IMR-90 (cell line): Measurements from ENCODE around the gene VWCE. TPM values are rescaled to one million over a fixed set of nuclear protein-coding genes. Genes with fewer than 3 reads are reported as not detected.

Source experiments
- ATAC-seq: fragments of 200-7000 bp; cut with Tn5 transposase; 2 replicates; pipeline ENCODE4 v1.9.1; 2020; ENCODE audit warnings: low read depth, mild to moderate bottlenecking, moderate library complexity
- BruUV-seq: library from RNA; stranded (reverse); fragments of 400-500 nt; replicated peaks from 2 replicates; lab custom pipeline; 2021; lab: Mats Ljungman, UMichigan
- CTCF ChIA-PET: fragments of 300-600 bp; formaldehyde crosslinking; extraction: SDS; loops from one replicate; lab custom pipeline; 2021; ENCODE audit warnings: antibody characterized with exemption; lab: Yijun Ruan, JAX
- POLR2A ChIA-PET: fragments of 300-600 bp; sonication (Branson Sonifier 250); formaldehyde crosslinking; loops from one replicate; lab custom pipeline; 2022; ENCODE audit warnings: antibody characterized with exemption; ENCODE audit not compliant: unreplicated experiment; lab: Charles Lee
- DNase-seq: peaks from one replicate; pipeline ENCODE4 v3.0.0; 2013
- H2AFZ ChIP-seq: replicated peaks from 2 replicates; pipeline ENCODE3; 2013; ENCODE audit warnings: low read length, mild to moderate bottlenecking; ENCODE audit not compliant: poor library complexity
- H2AK5ac ChIP-seq: 2 replicates; pipeline ENCODE4 v1.6.1; 2013; ENCODE audit warnings: low read depth, low read length, inconsistent platforms
- H2AK9ac ChIP-seq: replicated peaks from 2 replicates; pipeline ENCODE3; 2013; ENCODE audit warnings: mild to moderate bottlenecking, low read depth, low read length, moderate library complexity; ENCODE audit not compliant: poor library complexity
- H2BK120ac ChIP-seq: 2 replicates; pipeline ENCODE4 v1.6.1; 2013; ENCODE audit warnings: low read depth, low read length, inconsistent platforms
- H2BK15ac ChIP-seq: 3 replicates; pipeline ENCODE4 v1.6.1; 2013; ENCODE audit warnings: low read depth, low read length, inconsistent platforms
- H2BK20ac ChIP-seq: 2 replicates; pipeline ENCODE4 v1.6.1; 2013; ENCODE audit warnings: low read depth, mild to moderate bottlenecking, inconsistent platforms, low read length, moderate library complexity
- H2BK5ac ChIP-seq: 2 replicates; pipeline ENCODE4 v1.6.1; 2013; ENCODE audit warnings: mild to moderate bottlenecking, low read depth, low read length, inconsistent platforms; ENCODE audit not compliant: poor library complexity, severe bottlenecking
- H3K14ac ChIP-seq: replicated peaks from 2 replicates; pipeline ENCODE4 v1.6.1; 2013; ENCODE audit warnings: low read depth, low read length, inconsistent platforms
- H3K18ac ChIP-seq: 2 replicates; pipeline ENCODE4 v1.6.1; 2013; ENCODE audit warnings: low read depth, low read length, control low read depth
- H3K23ac ChIP-seq: 2 replicates; pipeline ENCODE4 v1.6.1; 2013; ENCODE audit warnings: low read depth, low read length, inconsistent platforms
- H3K27ac ChIP-seq: 2 replicates; pipeline ENCODE4 v1.5.1; 2013; ENCODE audit warnings: mild to moderate bottlenecking, control low read depth, low read length; ENCODE audit not compliant: insufficient read depth
- H3K27me3 ChIP-seq: 2 replicates; pipeline ENCODE4 v1.6.1; 2013; ENCODE audit warnings: low read length; ENCODE audit not compliant: control insufficient read depth, insufficient read depth
- H3K36me3 ChIP-seq: 2 replicates; pipeline ENCODE4 v1.6.1; 2013; ENCODE audit warnings: low read length, mixed read lengths; ENCODE audit not compliant: control insufficient read depth, insufficient read depth
- H3K4ac ChIP-seq: 2 replicates; pipeline ENCODE4 v1.6.1; 2013; ENCODE audit warnings: low read depth, low read length, inconsistent platforms
- H3K4me1 ChIP-seq: 2 replicates; pipeline ENCODE4 v1.6.1; 2013; ENCODE audit warnings: low read length, mixed read lengths; ENCODE audit not compliant: control insufficient read depth, insufficient read depth
- H3K4me2 ChIP-seq: 2 replicates; pipeline ENCODE4 v1.6.1; 2013; ENCODE audit warnings: low read depth, mild to moderate bottlenecking, control low read depth, low read length, moderate library complexity
- H3K4me3 ChIP-seq: 2 replicates; pipeline ENCODE4 v1.5.1; 2013; ENCODE audit warnings: low read depth, mild to moderate bottlenecking, control low read depth, low read length, moderate library complexity; ENCODE audit not compliant: insufficient read depth
- H3K56ac ChIP-seq: 2 replicates; pipeline ENCODE4 v1.6.1; 2013; ENCODE audit warnings: low read length, inconsistent platforms; ENCODE audit not compliant: insufficient read depth; ENCODE audit errors: extremely low read depth
- H3K79me1 ChIP-seq, 2 experiments: 2 replicates each; pipeline ENCODE4 v1.6.1; 2013; ENCODE audit warnings: low read length in 2 of 2, inconsistent platforms in 1 of 2, low read depth in 1 of 2
- H3K9ac ChIP-seq: 2 replicates; pipeline ENCODE4 v1.6.1; 2013; ENCODE audit warnings: low read depth, low read length, control low read depth
- H3K9me1 ChIP-seq: 2 replicates; pipeline ENCODE4 v1.6.1; 2013; ENCODE audit warnings: low read length, inconsistent platforms; ENCODE audit not compliant: insufficient read depth
- H3K9me3 ChIP-seq: 2 replicates; pipeline ENCODE4 v1.6.1; 2013; ENCODE audit warnings: low read length; ENCODE audit not compliant: control insufficient read depth, insufficient read depth
- H4K20me1 ChIP-seq: 2 replicates; pipeline ENCODE4 v1.6.1; 2013; ENCODE audit warnings: low read length, inconsistent platforms; ENCODE audit not compliant: insufficient read depth
- H4K5ac ChIP-seq: 2 replicates; pipeline ENCODE4 v1.6.1; 2013; ENCODE audit warnings: mild to moderate bottlenecking, low read depth, low read length, control low read depth
- H4K8ac ChIP-seq, 2 experiments: 2 replicates each; pipeline ENCODE4 v1.6.1; 2013; ENCODE audit warnings: low read depth in 2 of 2, low read length in 2 of 2, control low read depth in 1 of 2, inconsistent platforms in 1 of 2
- H4K91ac ChIP-seq: 2 replicates; pipeline ENCODE4 v1.6.1; 2013; ENCODE audit warnings: low read depth, low read length, inconsistent platforms; ENCODE audit not compliant: insufficient read depth
- BHLHE40 ChIP-seq: fragments of 150-350 bp; IDR thresholded peaks from 2 replicates; pipeline ENCODE4 v1.6.1; 2016; ENCODE audit warnings: mild to moderate bottlenecking, low read depth, low read length
- CEBPB ChIP-seq: IDR thresholded peaks from 2 replicates; pipeline ENCODE4 v1.6.1; 2012; ENCODE audit warnings: low read depth, low read length, improper control_type of control experiment
- CHD1 ChIP-seq: IDR thresholded peaks from 2 replicates; pipeline ENCODE4 v1.6.1; 2012; ENCODE audit warnings: low read depth, low read length, improper control_type of control experiment
- FOS ChIP-seq: fragments of 150-350 bp; IDR thresholded peaks from 2 replicates; pipeline ENCODE4 v1.6.1; 2016; ENCODE audit warnings: low read depth, low read length
- NFE2L2 ChIP-seq: fragments of 150-350 bp; IDR thresholded peaks from 2 replicates; pipeline ENCODE4 v1.6.1; 2016; ENCODE audit warnings: low read depth, mild to moderate bottlenecking, low read length
- RAD21 ChIP-seq: IDR thresholded peaks from 2 replicates; pipeline ENCODE4 v1.6.1; 2012; ENCODE audit warnings: low read length, improper control_type of control experiment
- RCOR1 ChIP-seq: IDR thresholded peaks from 2 replicates; pipeline ENCODE4 v1.6.1; 2012; ENCODE audit warnings: mild to moderate bottlenecking, low read length, improper control_type of control experiment; ENCODE audit not compliant: insufficient replicate concordance
- RFX5 ChIP-seq: IDR thresholded peaks from 2 replicates; pipeline ENCODE4 v1.8.0; 2012; ENCODE audit warnings: low read depth, mild to moderate bottlenecking, low read length, moderate library complexity
- SMC3 ChIP-seq: fragments of 150-350 bp; IDR thresholded peaks from 2 replicates; pipeline ENCODE4 v1.6.1; 2016; ENCODE audit warnings: low read depth, mild to moderate bottlenecking, antibody characterized with exemption, low read length, moderate library complexity
- WGBS, 2 experiments: methylation state at CpG; one replicate each; pipeline versions ENCODE4 v1.1.5 to v1.1.7; 2013; ENCODE audit warnings: missing lambda C conversion rate in 2 of 2; ENCODE audit not compliant: insufficient read length in 1 of 2; ENCODE audit errors: extremely low coverage in 2 of 2; 5-methylcytosine and 5-hydroxymethylcytosine counted together
- dilution Hi-C: fragments of 300-500 bp; cut with HindIII; formaldehyde crosslinking; loops from one replicate; pipeline ENCODE4 v1.14.3; 2018; ENCODE audit warnings: low sequenced_read_pairs; ENCODE audit not compliant: unreplicated experiment
- in situ Hi-C: fragments of 300-500 bp; cut with MboI; formaldehyde crosslinking; loops from 3 replicates; pipeline ENCODE4 v1.14.3; 2019; ENCODE audit warnings: low sequenced_read_pairs, inconsistent platforms, mixed read lengths
- intact Hi-C: fragments of 100-400 bp; cut with micrococcal nuclease; formaldehyde crosslinking; loops from 2 replicates; pipeline ENCODE4 v1.10.0; 2022
- polyA plus RNA-seq, 3 experiments: library from polyadenylated mRNA; depleted of rRNA; stranded (reverse); fragments of >200 nt; gene quantifications; 2 replicates each; pipeline ENCODE4 v1.2.3, GENCODE V29; 2012; ENCODE audit warnings: low replicate concordance in 1 of 3
- total RNA-seq: library from RNA; depleted of rRNA; stranded (reverse); fragments of >200 nt; gene quantifications from 2 replicates; pipeline ENCODE4 v1.2.3, GENCODE V29; 2012
- TF ChIP-seq, protein P1 (sequence below): fragments of 150-350 bp; IDR thresholded peaks from 2 replicates; pipeline ENCODE4 v1.6.1; 2016; ENCODE audit warnings: low read depth, mild to moderate bottlenecking, low read length, moderate library complexity, borderline replicate concordance
- TF ChIP-seq, protein P2 (sequence below): conservative IDR thresholded peaks from 2 replicates; pipeline ENCODE4 v1.5.1; 2012; ENCODE audit warnings: mild to moderate bottlenecking, low read depth, low read length, improper control_type of control experiment

Gene VWCE
- total and polyA plus RNA-seq, 2 of the 4 experiments (the other 2 are of a cell fraction): under 0.01 to 1.1 TPM

DNA sequence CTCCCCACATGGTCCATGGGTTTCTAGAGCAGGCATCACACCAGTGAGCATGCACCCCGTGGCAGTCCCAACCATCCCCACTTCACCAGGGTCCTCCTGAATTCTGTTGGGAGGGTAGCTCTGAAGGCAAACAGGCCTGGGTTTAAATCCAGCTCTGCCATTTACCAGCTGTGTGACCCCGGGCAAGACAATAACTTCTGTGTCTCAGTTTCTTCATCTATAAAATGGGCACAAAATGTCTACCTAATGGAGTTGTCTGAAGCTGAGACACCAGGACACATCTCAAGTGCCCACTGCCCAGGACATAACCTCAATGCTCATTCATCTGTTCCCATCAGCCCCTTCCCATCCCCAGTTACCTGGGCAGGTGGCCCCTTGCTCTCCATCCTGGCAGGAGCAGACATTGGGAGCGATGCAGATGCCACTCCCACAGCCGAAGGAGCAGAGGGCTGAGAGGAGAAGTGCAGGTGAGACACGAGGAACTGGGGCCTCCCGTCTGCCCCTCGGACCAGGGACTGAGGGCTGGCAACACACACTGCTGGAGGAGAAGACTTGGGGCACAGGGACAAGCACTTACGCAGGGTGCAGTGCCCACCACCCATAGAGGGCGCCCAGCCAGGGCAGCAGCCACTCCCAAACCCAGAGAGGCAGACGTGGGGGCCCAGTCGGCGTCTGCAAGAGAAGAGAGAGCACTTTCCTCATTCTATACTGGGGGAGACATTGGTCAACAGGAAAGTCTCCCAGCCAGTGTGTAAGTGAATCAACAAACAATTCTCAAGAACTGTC, 4.0 kb downstream of the VWCE start (continued):
- no peak for TF ChIP-seq RCOR1

DNA sequence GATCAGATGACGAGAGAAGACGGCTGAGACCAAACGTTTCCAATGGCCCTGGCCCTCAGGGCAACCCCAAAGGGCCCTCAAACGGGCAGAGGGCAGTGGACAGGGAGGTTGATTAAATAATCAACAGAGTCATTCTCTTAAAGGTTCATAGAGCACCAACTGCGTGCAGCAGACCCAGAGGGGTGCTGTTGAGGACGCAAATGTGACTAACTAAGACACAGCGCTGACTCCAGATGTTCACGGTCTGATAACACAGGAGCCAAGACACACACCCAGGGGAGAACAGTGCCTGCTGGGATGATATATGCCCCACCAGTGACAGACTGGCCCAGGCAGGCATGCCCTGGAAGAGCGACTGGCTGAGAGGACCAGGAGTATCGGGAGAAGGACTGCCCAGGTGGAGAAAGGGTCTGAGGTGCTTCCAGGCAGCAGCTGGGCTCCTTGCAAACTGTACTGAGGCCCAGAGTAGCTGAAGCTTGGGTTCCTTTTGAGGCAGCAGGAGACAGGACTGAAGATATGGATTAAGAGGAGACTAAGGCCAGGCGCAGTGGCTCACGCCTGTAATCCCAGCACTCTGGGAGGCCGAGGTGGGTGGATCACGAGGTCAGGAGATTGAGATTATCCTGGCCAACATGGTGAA, 7.7 kb downstream of the VWCE start:
- H2AK9ac ChIP-seq: no peak overlapping the region
- no peak overlapping the region for H2AK5ac ChIP-seq
- no peaks in the 10 kb centered on the region for H3K4me1 ChIP-seq
- H3K23ac ChIP-seq: no peak overlapping the region
- H4K5ac ChIP-seq: no peak overlapping the region
- H3K9me1 ChIP-seq: no peaks in the 10 kb centered on the region; the same call in 1 of the 2 replicates
- no peak overlapping the region for H4K8ac ChIP-seq
- no peaks in the 10 kb centered on the region for H3K27me3 ChIP-seq
- intact Hi-C loops (no loop called here), in situ Hi-C loops (no loop called here), dilution Hi-C loops (no loop called here)
- no TSS peak for BruUV-seq
- H3K36me3 ChIP-seq: no peaks in the 10 kb centered on the region
- H2BK5ac ChIP-seq: no peak overlapping the region
- H2BK15ac ChIP-seq: no peak overlapping the region
- H4K91ac ChIP-seq: no peak overlapping the region
- H2BK120ac ChIP-seq: no peak overlapping the region
- ATAC-seq (no peak), DNase-seq (no peak)
- H3K4me3 ChIP-seq: no peak overlapping the region
- no peak overlapping the region for H2BK20ac ChIP-seq
- WGBS, 2 experiments: 88% methylated on average over 9 of the region's 14 CpGs; no CpG with 5 or more reads in 1 of the 2 experiments
- TF ChIP-seq RCOR1 (no peak), RFX5 (no peak), SMC3 (no peak), CHD1 (no peak), RAD21 (no peak), CEBPB (no peak), FOS (no peak), BHLHE40 (no peak), NFE2L2 (no peak)
- TF ChIP-seq, protein P1, sequence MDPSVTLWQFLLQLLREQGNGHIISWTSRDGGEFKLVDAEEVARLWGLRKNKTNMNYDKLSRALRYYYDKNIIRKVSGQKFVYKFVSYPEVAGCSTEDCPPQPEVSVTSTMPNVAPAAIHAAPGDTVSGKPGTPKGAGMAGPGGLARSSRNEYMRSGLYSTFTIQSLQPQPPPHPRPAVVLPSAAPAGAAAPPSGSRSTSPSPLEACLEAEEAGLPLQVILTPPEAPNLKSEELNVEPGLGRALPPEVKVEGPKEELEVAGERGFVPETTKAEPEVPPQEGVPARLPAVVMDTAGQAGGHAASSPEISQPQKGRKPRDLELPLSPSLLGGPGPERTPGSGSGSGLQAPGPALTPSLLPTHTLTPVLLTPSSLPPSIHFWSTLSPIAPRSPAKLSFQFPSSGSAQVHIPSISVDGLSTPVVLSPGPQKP: no peak
- TF ChIP-seq, protein P2, sequence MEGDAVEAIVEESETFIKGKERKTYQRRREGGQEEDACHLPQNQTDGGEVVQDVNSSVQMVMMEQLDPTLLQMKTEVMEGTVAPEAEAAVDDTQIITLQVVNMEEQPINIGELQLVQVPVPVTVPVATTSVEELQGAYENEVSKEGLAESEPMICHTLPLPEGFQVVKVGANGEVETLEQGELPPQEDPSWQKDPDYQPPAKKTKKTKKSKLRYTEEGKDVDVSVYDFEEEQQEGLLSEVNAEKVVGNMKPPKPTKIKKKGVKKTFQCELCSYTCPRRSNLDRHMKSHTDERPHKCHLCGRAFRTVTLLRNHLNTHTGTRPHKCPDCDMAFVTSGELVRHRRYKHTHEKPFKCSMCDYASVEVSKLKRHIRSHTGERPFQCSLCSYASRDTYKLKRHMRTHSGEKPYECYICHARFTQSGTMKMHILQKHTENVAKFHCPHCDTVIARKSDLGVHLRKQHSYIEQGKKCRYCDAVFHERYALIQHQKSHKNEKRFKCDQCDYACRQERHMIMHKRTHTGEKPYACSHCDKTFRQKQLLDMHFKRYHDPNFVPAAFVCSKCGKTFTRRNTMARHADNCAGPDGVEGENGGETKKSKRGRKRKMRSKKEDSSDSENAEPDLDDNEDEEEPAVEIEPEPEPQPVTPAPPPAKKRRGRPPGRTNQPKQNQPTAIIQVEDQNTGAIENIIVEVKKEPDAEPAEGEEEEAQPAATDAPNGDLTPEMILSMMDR: no peak
- no peaks in the 10 kb centered on the region; the same call in 1 of the 2 replicates for H4K20me1 ChIP-seq
- no peak overlapping the region for H3K18ac ChIP-seq
- no peak overlapping the region for H3K9ac ChIP-seq
- no peak overlapping the region for H3K14ac ChIP-seq
- no peak overlapping the region for H2AFZ ChIP-seq
- H3K27ac ChIP-seq: no peak overlapping the region
- H3K4me2 ChIP-seq: no peak overlapping the region
- H3K4ac ChIP-seq: no peak overlapping the region
- no peaks in the 10 kb centered on the region for H3K79me1 ChIP-seq
- no peak overlapping the region for H3K56ac ChIP-seq
- ChIA-PET POLR2A (no interaction called here), CTCF (no interaction called here)
- no peaks in the 10 kb centered on the region for H3K9me3 ChIP-seq
